GM19099 (cell line): Measurements from ENCODE around the gene PLEKHA7.

Experiments used
- POLR2A ChIP-seq: IDR thresholded peaks from 3 replicates; pipeline ENCODE4 v1.6.1; 2011; ENCODE audit warnings: low read depth; ENCODE audit not compliant: insufficient read length; ENCODE audit errors: extremely low read depth

The PLEKHA7 gene

DNA sequence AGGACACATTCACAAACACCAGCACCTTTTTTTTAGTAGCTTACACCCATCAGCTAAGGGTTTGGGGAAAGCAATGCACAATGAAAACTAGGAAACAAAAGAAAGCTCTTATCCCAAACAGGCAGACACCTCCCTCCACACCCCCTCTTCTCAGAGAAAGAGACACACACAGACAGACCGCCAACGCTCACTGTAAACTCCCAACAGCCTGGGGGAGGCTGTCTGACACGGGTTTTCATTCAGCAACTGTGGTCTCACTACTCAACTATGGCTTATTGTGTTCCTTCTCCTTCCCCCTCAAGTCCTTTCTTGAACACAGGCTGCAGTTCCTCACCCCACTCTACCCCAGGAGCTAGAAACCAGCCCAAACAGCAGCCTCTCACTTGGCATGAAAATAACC, 152.4 kb downstream of the PLEKHA7 start:
- TF ChIP-seq POLR2A = no peak

DNA sequence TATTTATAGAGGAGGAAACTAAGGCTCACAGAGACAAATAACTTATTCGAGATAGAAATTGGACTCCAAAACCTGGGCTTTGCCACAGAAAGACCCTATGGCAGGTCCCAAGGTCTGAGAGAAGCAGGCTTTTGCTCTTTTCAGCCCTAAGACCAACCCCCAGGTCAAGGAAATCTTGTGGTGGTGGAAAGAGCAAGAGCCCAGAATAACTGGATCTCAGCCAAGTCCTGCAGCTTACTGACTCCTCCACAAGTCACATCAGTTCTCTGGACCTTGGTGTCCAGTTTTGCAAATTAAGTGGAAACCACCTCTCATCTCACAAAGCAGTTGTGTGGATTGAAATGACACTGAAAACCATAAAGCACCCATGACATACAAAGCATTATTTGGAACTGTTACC, 153.6 kb downstream of the PLEKHA7 start:
- no peak for TF ChIP-seq POLR2A

DNA sequence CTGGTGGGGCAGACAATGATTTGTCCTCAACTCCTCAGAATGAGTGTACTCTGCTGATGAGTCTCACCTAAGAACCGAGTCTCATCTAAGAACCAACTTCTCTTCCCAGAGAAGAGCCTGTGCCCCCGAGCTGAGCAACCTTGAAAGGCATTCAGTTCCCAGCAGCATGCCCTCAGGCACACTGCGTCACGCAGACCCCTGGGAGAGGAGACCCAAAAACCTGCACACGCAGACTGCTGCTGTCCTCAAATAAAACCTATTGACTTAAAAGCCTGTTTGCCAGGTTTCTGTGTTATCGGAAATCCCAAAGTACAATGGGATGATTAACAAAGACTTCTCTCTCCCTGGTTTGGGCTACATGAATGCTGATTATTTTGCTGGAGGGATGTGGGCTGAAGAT, 154.6 kb downstream of the PLEKHA7 start:
- no peak for TF ChIP-seq POLR2A

DNA sequence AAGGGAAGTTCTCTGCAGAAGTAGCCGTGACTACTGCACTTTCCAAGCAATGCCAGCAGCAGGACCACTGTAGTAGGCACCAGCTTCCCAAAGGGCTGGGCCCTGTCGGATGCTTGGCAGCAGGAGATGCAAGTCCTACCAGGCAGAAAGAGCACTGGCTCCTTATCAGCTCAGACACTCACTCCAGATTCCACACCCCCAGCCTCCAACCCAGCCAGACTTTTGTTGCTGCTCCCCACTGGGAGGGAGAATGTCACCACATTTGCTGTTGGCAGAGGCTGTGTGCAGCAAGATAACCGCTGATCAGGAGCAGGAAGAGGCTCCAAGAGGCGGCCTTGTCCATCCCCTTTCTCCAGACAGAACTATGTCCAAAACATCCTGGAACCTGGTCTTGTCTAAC, 157.0 kb downstream of the PLEKHA7 start:
- no peak for TF ChIP-seq POLR2A

DNA sequence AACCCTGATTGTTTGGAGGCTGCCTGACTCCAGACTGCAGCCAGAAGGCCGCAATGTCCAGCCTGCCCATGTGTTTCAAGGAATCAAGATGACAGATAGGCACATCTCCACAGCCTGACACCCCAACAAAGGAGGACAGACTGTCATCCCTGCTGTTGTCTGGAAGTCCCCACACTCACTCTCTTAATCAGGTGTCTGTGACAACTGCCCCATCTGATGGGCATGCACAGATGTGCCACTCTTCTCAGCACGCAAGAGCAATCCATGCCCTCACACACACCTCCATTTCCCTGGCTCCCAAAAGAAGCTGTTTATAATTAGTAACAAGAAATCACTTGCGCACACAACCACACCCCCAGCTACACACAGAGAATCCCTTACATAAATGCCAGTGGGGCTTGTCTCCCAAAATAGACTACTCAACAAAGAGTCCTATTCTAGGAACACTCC, 158.2 kb downstream of the PLEKHA7 start:
- no peak for TF ChIP-seq POLR2A

DNA sequence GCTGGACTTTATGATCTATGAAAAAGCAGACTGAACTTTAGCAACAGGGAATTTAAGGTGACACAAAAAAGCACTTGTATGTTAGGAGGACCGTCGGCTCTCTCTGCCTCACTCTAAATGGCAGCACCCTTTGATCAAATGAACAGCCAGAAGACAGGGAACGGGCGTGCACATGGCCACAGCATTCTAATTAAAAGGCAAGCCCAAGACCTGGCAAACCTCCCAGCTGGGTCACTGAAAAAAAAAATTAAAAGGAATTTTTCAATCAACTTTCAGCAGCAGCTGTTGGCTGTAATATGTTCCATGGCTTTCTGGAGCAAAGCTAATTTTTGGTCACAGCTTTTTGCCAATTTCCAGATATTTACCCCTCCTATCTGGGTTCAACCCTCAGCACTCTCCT, 159.2 kb downstream of the PLEKHA7 start:
- TF ChIP-seq POLR2A = no peak

DNA sequence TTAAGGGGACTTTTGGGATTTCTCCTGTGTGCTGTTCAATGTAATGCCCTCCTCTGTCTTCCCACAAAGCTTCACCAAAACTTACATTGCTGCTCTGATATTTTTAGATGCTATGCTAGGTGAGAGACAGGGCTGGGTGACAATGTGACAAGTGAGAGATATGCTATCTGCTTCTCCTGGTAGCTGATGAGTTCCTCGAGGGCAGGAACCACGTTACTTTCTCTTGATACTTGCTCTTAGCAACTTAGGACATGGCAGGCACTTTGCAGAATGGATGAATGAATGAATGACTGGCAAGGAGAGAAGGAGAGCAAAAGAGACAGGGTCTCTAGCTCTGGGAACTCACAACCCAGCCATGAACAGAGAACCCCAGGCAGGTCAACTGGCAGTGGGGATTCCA, 160.4 kb downstream of the PLEKHA7 start:
- TF ChIP-seq POLR2A = no peak

DNA sequence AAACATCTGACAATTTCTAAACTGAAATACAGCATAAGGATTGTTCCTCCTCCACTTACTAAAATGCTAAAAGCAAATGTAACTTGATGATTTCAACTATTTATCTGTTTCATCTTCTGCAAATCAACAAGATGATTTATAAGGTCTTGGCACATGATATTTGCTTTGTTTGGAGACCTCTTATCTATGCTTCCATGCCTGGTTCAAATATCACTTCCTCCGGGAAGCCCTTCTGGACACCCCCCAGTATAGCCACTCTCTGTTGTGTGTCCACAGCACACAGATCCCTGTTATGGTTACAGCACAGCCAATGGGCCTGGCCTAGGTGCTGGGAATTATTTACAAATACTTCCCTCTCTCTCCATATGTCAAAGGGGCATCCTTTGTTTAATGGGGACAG, 160.9 kb downstream of the PLEKHA7 start:
- no peak for TF ChIP-seq POLR2A

DNA sequence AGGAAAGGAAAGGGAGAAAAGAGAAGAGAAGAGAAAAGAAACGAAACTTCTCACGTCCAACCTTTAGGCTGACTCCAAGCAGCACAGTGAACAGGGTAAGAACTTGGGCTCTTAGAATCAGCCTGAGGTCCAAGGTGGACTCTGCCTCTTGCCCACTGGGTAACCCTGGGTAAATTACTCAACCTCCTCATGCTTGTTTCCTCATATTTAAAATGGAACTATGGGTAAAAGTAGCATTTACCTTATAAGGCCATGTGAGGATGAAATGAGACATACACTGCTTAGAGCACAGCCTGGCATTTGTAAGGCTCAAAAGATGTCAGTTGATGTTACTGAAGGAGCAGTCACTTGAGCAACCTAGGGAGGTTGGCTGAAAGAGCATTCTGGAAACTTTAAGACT, 167.9 kb downstream of the PLEKHA7 start:
- no peak for TF ChIP-seq POLR2A

DNA sequence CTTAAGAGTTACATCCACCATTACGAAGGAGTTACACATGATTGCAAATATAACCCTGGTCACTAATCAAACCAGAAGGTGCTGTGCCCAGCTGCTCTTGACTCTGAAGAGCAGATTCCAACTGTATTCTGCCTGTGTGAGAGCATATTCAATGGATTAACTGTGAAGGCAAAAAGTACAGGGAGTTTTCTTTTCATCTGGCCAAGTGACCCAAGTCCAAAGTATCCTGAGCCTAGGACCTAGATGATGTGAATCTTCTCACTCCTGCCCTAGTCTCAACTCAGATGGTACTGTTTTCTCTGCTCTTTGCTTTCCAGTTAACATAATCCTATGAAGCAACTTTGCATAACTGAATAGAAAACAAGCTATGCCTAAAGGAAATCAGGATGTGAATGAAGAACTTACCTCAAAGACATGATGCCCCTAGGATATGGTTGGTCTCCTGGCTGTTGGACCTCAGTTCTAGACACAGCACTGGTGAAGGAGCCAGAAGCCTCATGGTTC, 169.9 kb downstream of the PLEKHA7 start:
- no peak for TF ChIP-seq POLR2A

DNA sequence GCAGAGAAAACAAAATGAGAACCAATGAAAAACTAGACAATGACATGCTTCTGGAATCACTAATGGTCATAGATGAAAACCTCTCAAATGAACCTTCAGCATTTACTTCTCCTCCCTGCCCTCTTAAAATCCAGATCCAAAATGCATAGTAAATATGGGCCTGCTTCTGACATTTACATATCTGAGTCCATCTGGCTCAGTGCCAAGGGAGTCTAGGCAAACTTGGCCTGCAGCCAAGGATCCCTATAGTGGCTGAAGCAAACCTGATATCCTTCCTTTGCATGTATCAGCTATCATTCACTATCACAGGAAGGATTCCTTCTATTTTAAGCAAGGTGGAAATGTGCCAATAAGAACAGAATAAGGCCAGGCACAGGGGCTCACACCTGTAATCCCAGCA, 170.9 kb downstream of the PLEKHA7 start:
- TF ChIP-seq POLR2A = no peak

DNA sequence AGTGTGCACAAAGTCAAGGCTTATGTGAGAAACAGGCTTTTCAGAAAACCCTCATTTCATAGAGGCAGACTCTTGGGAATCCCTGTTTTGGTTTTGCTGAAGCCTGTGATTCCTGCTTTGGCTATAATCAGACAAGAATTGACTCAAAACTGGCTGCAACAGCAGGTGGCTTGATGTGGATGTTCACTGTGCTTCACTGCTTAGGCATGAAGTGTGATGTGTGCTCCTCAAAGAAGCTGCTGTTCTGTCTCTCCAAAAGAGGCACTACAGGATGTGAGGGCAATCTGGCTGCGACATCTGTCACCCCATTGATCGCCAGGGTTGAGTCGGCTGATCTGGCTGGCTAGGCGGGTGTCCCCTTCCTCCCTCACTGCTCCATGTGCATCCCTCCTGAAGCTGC, 172.2 kb downstream of the PLEKHA7 start:
- no peak for TF ChIP-seq POLR2A

DNA sequence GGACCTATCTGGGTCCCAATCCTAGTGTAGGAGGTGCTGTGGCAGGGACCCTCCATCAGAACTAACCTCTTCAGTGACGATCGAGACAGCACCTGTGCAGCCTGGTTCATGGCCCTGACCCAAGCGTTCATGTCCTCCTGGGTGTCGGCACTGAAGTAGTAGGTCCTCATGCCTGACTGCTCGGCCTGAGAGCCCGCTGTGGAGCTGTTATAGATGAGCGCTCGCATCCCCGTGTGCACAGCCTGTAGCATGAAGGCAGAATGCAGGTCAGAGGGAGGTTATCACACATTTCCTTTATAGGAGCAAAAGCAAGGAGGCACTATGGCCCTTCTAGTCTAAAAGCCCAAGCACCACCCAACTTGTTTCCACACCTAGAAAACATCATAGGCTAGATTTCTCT, 172.7 kb downstream of the PLEKHA7 start:
- TF ChIP-seq POLR2A = no peak

DNA sequence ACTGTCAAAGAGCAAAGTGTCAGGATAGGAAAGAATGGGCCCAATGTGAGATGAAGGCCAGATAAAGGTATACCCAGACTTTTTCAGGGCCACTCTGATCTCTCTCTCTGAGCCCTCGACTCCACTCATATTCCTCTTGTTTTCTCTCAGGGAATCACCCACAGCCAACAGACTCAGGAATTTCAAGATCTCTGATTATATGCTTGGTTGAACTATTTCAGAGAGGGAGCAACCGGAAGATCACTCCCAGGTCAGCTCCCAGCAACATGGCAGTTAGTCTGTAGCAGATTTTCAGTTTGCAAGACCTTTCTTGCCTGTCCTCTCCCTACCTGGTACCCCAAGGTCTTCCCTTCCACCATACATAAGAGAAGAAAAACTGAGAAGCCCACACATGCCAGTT, 173.3 kb downstream of the PLEKHA7 start:
- no peak for TF ChIP-seq POLR2A

DNA sequence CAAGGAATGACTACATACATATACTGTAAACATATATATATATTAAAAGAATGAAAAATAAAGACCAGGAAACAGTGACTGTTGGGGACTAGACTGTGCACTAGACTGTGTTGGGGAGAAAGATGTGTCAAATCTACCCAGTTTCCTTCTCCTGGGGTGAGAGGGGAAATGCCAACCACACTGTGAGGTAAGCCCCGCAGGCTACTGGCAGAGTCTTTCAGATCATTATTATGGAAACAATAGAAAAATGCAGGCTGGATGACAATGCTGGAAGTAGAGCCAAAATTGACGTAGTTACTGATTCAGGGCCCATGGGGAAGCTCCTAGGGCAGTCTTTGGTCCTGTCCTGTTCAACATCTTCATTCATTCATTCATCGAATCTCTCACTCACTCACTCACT, 174.4 kb downstream of the PLEKHA7 start:
- no peak for TF ChIP-seq POLR2A

DNA sequence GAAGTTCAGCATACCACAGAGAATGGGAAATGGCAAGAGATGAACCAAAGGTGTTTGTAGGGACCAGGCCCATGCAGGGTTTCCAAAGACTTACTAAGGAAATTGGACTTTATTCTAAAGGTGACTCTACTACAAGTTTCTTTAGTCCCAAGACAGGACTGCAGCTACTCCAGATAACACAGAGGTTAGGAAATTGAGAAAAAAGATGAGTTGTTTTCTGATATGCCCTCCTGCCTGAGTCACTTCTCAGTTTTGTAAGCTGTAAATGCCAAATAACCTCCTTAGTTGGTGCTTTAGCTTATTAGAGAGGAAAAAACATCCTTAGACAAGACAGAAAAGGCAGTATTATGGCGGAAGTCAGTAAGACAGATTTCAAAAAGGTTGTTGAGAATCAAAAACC, 179.8 kb downstream of the PLEKHA7 start:
- no peak for TF ChIP-seq POLR2A

DNA sequence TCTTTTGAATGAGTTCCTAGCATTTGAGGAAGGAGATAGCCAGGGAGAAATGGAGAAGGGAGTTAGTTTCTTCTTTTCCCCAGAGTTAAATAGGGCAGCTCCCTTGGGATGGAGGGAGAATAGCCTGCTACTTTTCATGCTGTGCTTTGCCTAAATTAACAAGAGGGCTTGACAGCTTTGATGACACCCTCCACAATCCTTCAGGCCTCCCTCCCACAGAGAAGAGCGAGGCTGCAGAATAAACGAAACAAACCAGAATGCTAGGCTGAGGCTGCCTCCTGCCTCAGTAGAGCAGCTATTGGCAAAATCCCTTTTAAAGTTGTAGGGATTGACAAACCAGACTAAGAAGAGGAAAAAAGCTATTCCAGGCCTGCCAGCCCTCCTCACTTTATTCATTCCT, 181.2 kb downstream of the PLEKHA7 start:
- TF ChIP-seq POLR2A = no peak

DNA sequence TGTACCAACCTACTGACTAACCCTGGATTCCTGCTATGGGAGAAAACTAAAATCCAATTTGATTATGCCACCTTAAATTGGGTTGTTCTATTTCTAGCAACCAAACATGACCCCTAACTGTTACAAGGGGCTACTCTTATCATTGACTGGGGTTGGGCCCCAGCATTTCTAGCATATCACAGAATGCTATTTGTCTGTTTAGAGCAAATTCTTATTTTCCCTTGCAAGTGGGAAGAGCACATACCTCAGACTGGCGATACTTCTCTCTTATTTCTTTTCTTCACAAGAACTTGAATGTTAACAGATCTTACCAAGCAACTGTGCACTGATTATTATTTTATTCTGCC, 182.0 kb downstream of the PLEKHA7 start:
- no peak for TF ChIP-seq POLR2A
